Stimulated activated effector memory CD8-positive, alpha-beta T cell treated with anti-CD3 and anti-CD28 coated beads, Interleukin-12 subunit alpha, Interleukin-12 subunit beta, amount 100 ng/mL, for 72 hours (primary cell): ENCODE measurements around the gene TTC23L.
"Not testable (repeated sequence)": the region's sequence is repeated elsewhere in the genome, so short reads cannot be mapped to it uniquely, and the experiment has no call there.

Source experiments
- ATAC-seq: fragments of 150-1000 bp; cut with Tn5 transposase; 2 replicates; pipeline ENCODE4 v1.10.0; 2021
- DNase-seq, 2 donors: peaks; one replicate each; pipeline ENCODE4 v3.0.0; 2021 to 2022; ENCODE audit warnings: low spot score in 2 of 2
- H3K27ac Mint-ChIP-seq: one replicate; pipeline ENCODE4 v1.8.0; 2022; ENCODE audit warnings: mild to moderate bottlenecking, mixed read lengths
- H3K36me3 Mint-ChIP-seq: one replicate; pipeline ENCODE4 v1.8.0; 2022; ENCODE audit warnings: mild to moderate bottlenecking, mixed read lengths
- H3K4me1 Mint-ChIP-seq: one replicate; pipeline ENCODE4 v1.8.0; 2022; ENCODE audit warnings: mixed read lengths
- H3K4me3 Mint-ChIP-seq: one replicate; pipeline ENCODE4 v1.8.0; 2022; ENCODE audit warnings: mild to moderate bottlenecking, mixed read lengths
- H3K9me3 Mint-ChIP-seq: one replicate; pipeline ENCODE4 v1.8.0; 2022; ENCODE audit warnings: mixed read lengths

The TTC23L gene

DNA sequence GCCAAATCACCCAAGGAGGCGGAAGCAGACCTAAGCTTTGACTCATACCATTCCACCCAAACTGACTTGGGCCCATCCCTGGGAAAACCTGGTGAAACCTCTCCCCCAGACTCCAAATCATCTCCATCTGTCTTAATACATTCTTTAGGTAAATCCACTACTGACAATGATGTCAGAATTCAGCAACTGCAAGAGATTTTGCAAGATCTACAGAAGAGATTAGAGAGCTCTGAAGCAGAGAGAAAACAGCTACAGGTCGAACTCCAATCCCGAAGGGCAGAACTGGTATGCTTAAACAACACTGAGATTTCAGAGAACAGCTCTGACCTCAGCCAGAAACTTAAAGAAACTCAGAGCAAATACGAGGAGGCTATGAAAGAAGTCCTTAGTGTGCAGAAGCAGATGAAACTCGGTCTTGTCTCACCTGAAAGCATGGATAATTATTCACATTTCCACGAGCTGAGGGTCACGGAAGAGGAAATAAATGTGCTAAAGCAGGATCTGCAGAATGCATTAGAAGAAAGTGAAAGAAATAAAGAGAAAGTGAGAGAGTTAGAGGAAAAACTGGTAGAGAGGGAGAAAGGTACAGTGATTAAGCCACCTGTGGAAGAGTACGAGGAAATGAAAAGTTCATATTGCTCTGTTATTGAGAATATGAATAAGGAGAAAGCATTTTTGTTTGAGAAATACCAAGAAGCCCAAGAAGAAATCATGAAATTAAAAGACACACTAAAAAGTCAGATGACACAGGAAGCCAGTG, 15.8 kb upstream of the TTC23L start:
- ATAC-seq: no peak
- H3K4me1 Mint-ChIP-seq: no peaks in the 10 kb centered on the region
- H3K36me3 Mint-ChIP-seq: no peaks in the 10 kb centered on the region
- no peak overlapping the region for H3K27ac Mint-ChIP-seq
- DNase-seq: no peak
- H3K9me3 Mint-ChIP-seq: no peaks in the 10 kb centered on the region
- H3K4me3 Mint-ChIP-seq: no peak overlapping the region

DNA sequence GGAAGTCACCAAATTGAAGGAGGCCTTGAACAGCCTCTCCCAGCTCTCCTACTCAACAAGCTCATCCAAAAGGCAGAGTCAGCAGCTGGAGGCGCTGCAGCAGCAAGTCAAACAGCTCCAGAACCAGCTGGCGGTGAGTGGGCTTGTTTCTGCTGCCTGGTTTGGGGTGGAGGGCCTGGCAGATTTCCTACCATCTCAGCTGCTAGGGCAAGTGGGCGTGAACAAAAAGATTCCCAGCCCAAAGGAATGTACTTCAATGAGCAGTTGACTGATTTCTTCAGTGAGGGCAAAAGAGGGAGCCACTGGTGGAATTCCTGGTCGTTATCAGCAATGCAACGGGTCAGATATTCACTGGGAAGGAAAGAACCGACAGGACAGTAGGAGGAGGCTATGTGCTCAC, 12.6 kb upstream of the TTC23L start:
- H3K4me1 Mint-ChIP-seq: no peaks in the 10 kb centered on the region
- H3K4me3 Mint-ChIP-seq: no peak overlapping the region
- H3K27ac Mint-ChIP-seq: no peak overlapping the region
- DNase-seq: no peak
- no peaks in the 10 kb centered on the region for H3K9me3 Mint-ChIP-seq
- no peak for ATAC-seq
- H3K36me3 Mint-ChIP-seq: no peaks in the 10 kb centered on the region

DNA sequence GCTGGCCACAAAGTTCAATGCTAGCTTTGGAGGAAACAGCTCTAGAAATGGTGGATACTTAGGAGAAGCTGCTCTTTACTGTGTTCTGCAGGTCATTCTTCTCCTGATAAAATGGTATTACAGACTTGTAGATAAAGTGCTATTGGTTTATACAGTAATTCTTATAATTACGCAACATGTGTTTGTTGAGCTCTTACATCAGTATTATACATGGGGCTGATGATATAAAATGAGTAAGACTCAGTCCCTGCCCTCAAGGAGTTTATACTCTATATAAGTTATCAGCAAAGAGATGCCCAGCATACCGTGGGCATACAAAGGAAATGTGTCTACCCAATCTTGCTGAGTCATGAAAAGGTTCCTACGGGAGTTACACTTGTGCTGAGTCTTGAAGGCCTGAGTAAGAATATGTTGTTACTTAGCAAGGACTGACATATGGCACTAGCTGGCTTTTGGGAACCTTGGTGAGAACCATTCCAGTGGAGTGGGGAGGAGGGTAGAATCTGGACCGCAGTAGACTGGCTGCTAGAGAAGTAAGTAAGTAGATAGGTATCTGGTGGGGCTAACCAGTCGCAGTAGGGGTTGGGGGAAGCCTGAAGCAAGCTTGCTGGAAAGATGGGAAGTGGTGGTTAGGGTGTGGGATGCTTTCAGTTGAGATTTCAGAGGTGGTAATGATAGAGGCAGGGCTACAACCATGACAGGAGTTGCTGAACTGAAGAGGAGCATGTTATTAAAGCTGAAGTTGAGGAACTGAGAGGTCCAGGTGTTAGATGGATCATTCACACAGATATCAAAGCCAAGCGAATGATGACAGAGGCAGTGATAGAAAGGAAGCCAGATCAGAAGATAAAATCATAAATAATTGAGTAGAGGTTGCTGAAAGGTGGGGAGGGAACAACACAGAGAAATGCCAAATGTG, 11.1 kb upstream of the TTC23L start:
- H3K9me3 Mint-ChIP-seq: no peaks in the 10 kb centered on the region

DNA sequence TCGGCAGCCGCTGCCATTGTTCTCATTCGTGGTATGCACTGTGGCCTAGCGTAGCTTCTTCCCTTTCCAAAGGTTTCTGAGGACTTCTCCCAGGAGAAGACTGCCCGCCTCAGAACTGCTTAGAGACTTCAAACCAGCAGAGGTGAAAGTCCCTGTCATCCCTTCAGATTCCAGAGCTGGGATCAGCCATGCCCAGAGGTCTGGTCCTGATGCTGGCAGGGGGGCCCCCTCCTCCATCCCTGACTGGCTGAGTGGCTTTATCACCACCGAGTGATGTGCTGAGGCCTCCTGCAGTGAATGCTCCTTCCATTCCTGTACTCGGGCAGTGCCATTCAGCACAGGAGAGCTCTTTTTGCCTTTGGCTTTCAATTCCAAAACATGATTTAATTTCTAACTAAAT, 8.1 kb upstream of the TTC23L start:
- H3K4me3 Mint-ChIP-seq, H3K36me3 Mint-ChIP-seq: not testable (repeated sequence)

More for the DNA sequence above, 11.1 kb upstream of the TTC23L start:
- DNase-seq: no peak
- H3K27ac Mint-ChIP-seq: no peak overlapping the region
- no peak overlapping the region for H3K4me3 Mint-ChIP-seq
- no peak for ATAC-seq
- no peaks in the 10 kb centered on the region for H3K4me1 Mint-ChIP-seq
- no peaks in the 10 kb centered on the region for H3K36me3 Mint-ChIP-seq

DNA sequence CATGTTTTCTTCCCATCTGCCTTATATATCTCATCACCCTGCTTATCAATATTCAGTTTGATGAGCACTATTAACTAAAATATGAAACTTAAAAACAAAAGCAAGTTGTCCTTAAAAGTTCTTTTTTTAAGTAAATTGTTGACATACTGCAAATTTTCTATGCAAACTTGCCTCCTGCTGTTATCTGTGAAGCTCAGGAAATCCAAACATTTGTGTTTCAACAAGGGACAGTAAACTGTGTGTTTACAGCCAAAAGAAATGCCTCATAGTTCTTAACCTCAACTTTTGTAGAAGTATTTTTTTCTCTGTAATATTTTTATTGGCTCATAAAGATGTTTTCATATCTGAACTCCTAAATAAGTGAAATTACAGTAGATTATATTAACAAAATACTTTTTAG, 7.7 kb upstream of the TTC23L start:
- ATAC-seq: no peak
- Mint-ChIP-seq H3K27ac (no peak overlapping the region), H3K4me1 (no peaks in the 10 kb centered on the region), H3K36me3 (no peaks in the 10 kb centered on the region), H3K9me3 (no peaks in the 10 kb centered on the region), H3K4me3 (no peak overlapping the region)
- DNase-seq: no peak

More for the DNA sequence above, 8.1 kb upstream of the TTC23L start:
- not testable (repeated sequence) for H3K4me1 Mint-ChIP-seq, H3K27ac Mint-ChIP-seq, H3K9me3 Mint-ChIP-seq, DNase-seq, ATAC-seq

DNA sequence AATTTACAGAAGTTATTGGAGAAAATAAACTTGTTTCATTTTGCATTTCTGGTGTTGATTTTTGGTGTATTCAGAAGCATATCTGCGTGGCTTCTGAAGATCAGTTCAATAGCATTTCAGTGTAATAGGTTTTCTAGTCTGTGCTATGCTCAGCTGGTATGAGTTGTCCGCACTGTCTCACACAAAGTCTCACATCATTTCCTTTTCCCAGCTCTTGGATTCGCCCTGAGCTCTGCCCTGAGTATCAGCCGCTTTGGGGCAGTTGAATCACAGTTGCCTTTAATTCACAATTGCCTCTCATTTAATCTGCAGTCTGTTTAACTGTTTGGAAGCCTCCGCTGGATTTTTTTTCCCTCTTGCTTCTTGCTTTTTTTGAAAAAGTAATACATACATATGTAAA, 6.4 kb upstream of the TTC23L start:
- Mint-ChIP-seq H3K4me3 (no peak overlapping the region), H3K36me3 (no peaks in the 10 kb centered on the region), H3K9me3 (no peaks in the 10 kb centered on the region), H3K4me1 (no peaks in the 10 kb centered on the region), H3K27ac (no peak overlapping the region)
- DNase-seq: no peak
- no peak for ATAC-seq

DNA sequence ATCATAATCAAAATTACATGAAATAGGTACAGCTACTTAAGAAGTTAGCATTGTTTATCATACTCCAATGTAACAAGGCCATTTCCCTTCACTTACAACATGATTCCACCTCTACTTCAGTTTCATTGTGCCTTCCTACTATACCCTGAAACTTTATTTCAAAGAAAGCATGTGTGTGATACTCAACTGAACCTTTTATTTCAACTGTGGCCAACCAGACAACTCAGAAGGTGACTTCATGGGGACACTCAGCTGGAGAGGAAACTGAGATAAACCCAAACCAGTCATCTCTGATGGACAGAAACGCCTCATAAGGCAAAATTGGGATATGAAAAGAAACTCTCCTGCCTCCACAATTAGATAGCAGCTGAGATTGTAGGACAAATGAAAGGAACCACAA, 5.9 kb upstream of the TTC23L start:
- no peak overlapping the region for H3K27ac Mint-ChIP-seq
- no peaks in the 10 kb centered on the region for H3K36me3 Mint-ChIP-seq
- no peaks in the 10 kb centered on the region for H3K9me3 Mint-ChIP-seq
- H3K4me3 Mint-ChIP-seq: no peak overlapping the region
- H3K4me1 Mint-ChIP-seq: no peaks in the 10 kb centered on the region
- peak; percentile 32 for ATAC-seq
- DNase-seq: no peak

DNA sequence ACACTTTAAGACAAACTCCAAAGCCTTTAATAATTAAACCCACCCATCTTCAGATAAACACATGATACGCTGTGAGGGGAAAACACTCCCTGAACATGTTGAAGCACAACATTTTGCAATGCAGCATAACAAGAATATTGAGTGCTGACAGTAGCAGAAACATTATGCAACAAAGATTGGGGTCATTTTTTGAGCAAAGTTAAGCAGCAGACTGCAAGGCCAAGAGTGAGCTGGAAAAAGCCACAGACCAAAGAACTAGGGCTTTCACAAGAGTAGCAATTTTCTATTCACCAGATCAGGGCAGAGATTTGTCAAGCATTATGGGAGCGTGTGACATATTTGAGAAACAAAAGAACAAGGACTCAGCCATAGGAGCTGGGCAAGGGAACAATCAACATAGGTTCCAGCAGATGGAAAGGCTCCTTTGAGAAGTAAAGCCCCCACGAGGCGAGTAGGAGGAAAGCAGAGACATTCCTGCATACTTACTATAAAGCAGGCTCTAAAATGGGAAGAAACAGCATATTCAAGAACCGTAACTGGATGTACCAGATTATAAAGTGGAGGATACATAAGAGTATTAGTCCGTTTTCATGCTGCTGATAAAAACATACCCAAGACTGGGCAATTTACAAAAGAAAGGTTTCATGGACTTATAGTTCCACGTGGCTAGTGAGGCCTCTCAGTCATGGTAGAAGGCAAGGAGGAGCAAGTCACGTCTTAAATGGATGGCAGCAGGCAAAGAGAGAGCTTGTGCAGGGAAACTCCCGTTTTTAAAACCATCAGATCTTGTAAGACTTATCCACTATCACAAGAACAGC, 4.8 kb upstream of the TTC23L start:
- Mint-ChIP-seq H3K36me3 (peaks cover 4% of the 10 kb centered on the region), H3K27ac (no peak overlapping the region), H3K4me1 (peaks cover 9% of the 10 kb centered on the region), H3K9me3 (no peaks in the 10 kb centered on the region), H3K4me3 (no peak overlapping the region)
- DNase-seq (no peak), ATAC-seq (no peak)

DNA sequence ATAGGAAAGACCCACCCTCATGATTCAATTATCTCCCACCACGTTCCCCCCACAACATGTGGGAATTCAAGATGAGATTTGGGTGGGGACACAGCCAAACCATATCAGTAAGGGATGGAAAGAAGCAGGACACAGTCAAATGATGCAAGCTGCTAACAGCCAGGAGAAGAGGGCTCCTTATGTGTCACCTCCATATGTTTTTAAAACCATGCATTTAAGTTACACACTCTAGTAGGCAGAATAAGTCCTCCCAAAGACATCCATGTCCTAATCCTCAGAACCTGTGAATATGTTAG, 4.2 kb upstream of the TTC23L start:
- no peak for ATAC-seq
- Mint-ChIP-seq H3K4me3 (no peak overlapping the region), H3K27ac (no peak overlapping the region), H3K9me3 (no peaks in the 10 kb centered on the region), H3K4me1 (peaks cover 13% of the 10 kb centered on the region), H3K36me3 (peaks cover 6% of the 10 kb centered on the region)
- no peak for DNase-seq

DNA sequence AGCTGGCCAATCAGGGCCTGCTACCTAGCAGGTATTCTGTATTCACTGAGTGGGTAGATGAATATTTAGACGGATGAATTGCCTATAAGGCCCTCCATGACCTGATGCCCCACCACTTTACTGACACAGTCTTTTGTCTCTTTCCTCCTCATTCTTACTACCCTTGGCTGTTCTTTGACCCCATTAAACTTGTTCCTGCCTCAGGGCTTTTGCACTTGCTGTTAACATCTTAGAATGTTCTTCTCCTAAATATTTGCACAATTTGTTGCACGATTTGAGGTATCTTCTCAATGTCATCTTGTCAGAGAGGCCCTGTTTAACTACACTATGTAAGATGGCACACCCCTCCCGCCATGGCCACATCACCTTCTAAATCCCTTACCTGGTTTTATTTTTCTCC, 3.3 kb upstream of the TTC23L start:
- ATAC-seq (no peak), DNase-seq (no peak)
- Mint-ChIP-seq H3K4me1 (peaks cover 13% of the 10 kb centered on the region), H3K9me3 (no peaks in the 10 kb centered on the region), H3K36me3 (peaks cover 6% of the 10 kb centered on the region), H3K4me3 (no peak overlapping the region), H3K27ac (no peak overlapping the region)

DNA sequence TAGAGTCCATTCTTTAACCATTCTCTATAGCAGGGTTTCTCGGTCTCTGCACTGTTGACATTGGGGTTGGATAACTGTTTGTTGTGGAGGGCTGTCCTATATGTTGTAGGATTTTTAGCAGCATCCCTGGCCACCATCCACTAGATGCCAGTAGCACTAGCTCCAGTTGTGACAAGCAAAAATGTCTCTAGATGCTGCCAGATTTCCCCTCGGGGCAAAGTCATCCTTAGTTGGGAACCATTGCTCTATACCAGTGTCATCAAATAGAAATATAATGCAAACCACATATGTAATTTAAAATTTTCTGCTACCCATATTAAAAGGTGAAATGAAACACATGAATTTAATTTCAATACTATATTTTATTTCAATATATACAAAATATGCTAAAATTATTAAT, 2.9 kb downstream of the TTC23L start:
- peaks cover 6% of the 10 kb centered on the region for H3K36me3 Mint-ChIP-seq
- H3K27ac Mint-ChIP-seq: no peak overlapping the region
- no peak overlapping the region for H3K4me3 Mint-ChIP-seq
- peaks cover 13% of the 10 kb centered on the region for H3K4me1 Mint-ChIP-seq
- no peaks in the 10 kb centered on the region for H3K9me3 Mint-ChIP-seq
- DNase-seq (no peak), ATAC-seq (no peak)

DNA sequence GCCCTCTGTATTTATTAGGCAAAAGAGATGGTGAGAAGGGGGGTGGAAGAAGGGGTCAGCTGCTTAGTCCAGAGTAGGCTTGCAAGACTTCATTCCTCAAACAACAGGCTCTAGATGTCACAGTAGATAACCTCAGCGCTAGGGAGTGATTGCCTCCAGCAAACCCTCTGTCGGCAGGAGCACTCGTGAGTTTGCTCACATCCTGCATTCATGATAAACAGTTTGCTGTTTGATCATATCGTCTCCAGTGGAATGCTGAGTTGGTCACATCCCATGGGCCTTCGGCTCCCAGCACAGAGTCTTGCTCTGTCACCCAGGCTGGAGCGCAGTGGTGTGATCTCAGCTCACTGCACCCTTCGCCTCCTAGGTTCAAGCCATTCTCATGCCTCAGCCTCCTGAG, 3.6 kb downstream of the TTC23L start:
- no peak overlapping the region for H3K4me3 Mint-ChIP-seq
- peaks cover 6% of the 10 kb centered on the region for H3K36me3 Mint-ChIP-seq
- peaks cover 13% of the 10 kb centered on the region for H3K4me1 Mint-ChIP-seq
- ATAC-seq: no peak
- no peak overlapping the region for H3K27ac Mint-ChIP-seq
- H3K9me3 Mint-ChIP-seq: no peaks in the 10 kb centered on the region
- no peak for DNase-seq

DNA sequence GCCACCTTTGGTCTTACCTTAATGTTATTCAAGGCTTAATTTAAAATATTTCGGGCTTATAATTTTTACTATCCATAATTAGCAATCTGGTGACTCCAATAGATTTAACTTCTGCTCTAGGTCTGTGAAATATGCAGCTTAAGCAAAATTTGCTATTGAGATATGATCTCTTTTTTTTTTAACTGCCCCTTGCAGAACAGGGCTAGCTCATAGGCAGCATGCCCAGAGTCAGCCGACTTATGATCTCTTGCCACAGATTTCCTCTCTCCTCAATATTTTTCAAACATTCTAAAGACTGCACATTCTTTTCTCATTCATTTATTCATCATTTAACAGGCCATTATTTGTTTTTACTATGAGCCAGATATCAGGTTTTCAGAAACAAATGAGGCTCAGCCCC, 4.5 kb downstream of the TTC23L start:
- Mint-ChIP-seq H3K36me3 (peaks cover 6% of the 10 kb centered on the region), H3K9me3 (no peaks in the 10 kb centered on the region), H3K4me1 (peaks cover 11% of the 10 kb centered on the region), H3K27ac (no peak overlapping the region), H3K4me3 (no peak overlapping the region)
- no peak for DNase-seq
- no peak for ATAC-seq

DNA sequence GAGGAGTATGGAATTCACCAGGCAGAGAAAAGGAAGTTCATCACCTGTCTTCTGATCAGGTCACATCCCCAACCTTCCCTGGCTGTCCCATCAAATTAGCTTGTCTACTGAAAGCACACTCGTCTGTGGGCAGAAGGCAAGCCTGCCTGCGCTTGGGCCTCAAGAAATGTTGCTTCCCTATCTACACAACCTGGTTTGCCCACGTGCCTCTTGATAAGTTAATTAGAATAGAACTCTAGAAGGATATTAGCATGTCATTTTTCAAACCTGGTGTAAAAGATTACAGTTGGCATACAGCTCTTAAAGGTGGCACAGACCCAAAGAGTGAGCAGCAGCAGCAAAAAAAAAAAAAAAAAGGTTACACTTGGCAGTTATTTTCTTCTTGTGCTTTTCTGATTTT, 5.1 kb downstream of the TTC23L start:
- ATAC-seq (no peak), DNase-seq (no peak)
- Mint-ChIP-seq H3K27ac (no peak overlapping the region), H3K9me3 (no peaks in the 10 kb centered on the region), H3K4me3 (no peak overlapping the region), H3K4me1 (peaks cover 5% of the 10 kb centered on the region), H3K36me3 (peaks cover 3% of the 10 kb centered on the region)

DNA sequence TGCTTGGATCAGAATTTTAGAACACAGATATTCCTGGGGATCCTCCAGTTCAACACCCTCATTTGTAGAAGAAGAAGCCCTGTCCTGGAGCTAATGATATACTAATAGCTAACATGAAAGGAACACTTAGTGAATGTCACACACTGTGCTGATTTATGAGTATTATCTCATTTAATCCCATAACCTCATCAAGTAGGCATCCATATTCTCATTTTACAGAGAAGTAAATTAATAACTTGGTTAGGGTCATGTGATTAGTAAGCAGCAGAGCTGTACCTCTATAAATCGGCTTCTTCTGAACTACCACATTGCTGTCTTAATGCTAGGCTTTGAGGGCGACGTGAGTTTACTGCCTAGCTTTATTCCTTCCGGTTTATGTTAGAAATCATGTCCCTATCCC, 6.0 kb downstream of the TTC23L start:
- DNase-seq: no peak
- Mint-ChIP-seq H3K36me3 (no peaks in the 10 kb centered on the region), H3K9me3 (no peaks in the 10 kb centered on the region), H3K4me3 (no peak overlapping the region), H3K27ac (no peak overlapping the region), H3K4me1 (no peaks in the 10 kb centered on the region)
- ATAC-seq: no peak
